GM12878 (cell line): Measurements from ENCODE around the gene CYBC1. TPM values are rescaled to one million over a fixed set of nuclear protein-coding genes. Genes with fewer than 3 reads are reported as not detected.

Experiments used
- ATAC-seq: fragments of 200-7000 bp; cut with Tn5 transposase; 3 replicates; pipeline ENCODE4 v1.9.1; 2020; ENCODE audit warnings: mild to moderate bottlenecking, moderate library complexity
- BruUV-seq: library from RNA; stranded (reverse); fragments of 400-500 nt; replicated peaks from 2 replicates; lab custom pipeline; 2021; lab: Mats Ljungman, UMichigan
- CTCF ChIA-PET: fragments of 300-600 bp; sonication (Branson Sonifier 250); formaldehyde crosslinking; extraction: SDS; loops from one replicate; lab custom pipeline; 2021; ENCODE audit warnings: inconsistent platforms; lab: Yijun Ruan, JAX
- POLR2A ChIA-PET: fragments of 350-600 bp; formaldehyde crosslinking; extraction: SDS; loops from one replicate; lab custom pipeline; 2021; ENCODE audit warnings: inconsistent platforms; lab: Charles Lee
- RAD21 ChIA-PET: fragments of 300-600 bp; sonication (Branson Sonifier 250); formaldehyde crosslinking; loops from one replicate; lab custom pipeline; 2023; ENCODE audit warnings: antibody characterized with exemption; ENCODE audit not compliant: unreplicated experiment; lab: Charles Lee
- SMC1A ChIA-PET: fragments of 300-600 bp; sonication (Branson Sonifier 250); formaldehyde crosslinking; loops from one replicate; lab custom pipeline; 2023; ENCODE audit not compliant: unreplicated experiment, uncharacterized antibody; lab: Charles Lee
- DNase-seq: peaks from one replicate; pipeline ENCODE4 v3.0.0-alpha.2; 2011; ENCODE audit warnings: low read depth, low spot score
- FAIRE-seq: peaks from 3 replicates; lab custom pipeline; 2011; peaks lifted over from hg19 to GRCh38; lab: Jason Lieb, UNC
- H2AFZ ChIP-seq: 2 replicates; pipeline ENCODE4 v1.6.0; 2011; ENCODE audit warnings: low read depth, low read length, control low read depth; ENCODE audit not compliant: control insufficient read depth
- H3K27ac ChIP-seq: 2 replicates; pipeline ENCODE4 v1.5.1; 2011; ENCODE audit warnings: control low read depth; ENCODE audit not compliant: control insufficient read depth, insufficient read depth
- H3K27me3 ChIP-seq, 2 experiments: replicated peaks in 1 of 2; 2 replicates each; pipeline versions ENCODE4 v1.6.0 to v1.6.1; 2011; ENCODE audit warnings: low read length in 1 of 2; ENCODE audit not compliant: control insufficient read depth in 2 of 2, insufficient read depth in 2 of 2
- H3K36me3 ChIP-seq, 2 experiments: 2 replicates each; pipeline ENCODE4 v1.5.1; 2011; ENCODE audit warnings: low read length in 1 of 2; ENCODE audit not compliant: control insufficient read depth in 2 of 2, insufficient read depth in 2 of 2
- H3K4me1 ChIP-seq: 2 replicates; pipeline ENCODE4 v1.6.1; 2011; ENCODE audit warnings: mild to moderate bottlenecking, low read length, moderate library complexity, mixed read lengths; ENCODE audit not compliant: control insufficient read depth, insufficient read depth
- H3K4me2 ChIP-seq: 2 replicates; pipeline ENCODE4 v1.6.0; 2011; ENCODE audit warnings: control low read depth; ENCODE audit not compliant: control insufficient read depth, insufficient read depth
- H3K4me3 ChIP-seq: fragments of 200-600 bp; sonication (generic); 2 replicates; pipeline ENCODE4 v1.5.1; 2016
- H3K79me2 ChIP-seq: 2 replicates; pipeline ENCODE4 v1.6.0; 2011; ENCODE audit warnings: low read length; ENCODE audit not compliant: control insufficient read depth, insufficient read depth
- H3K9ac ChIP-seq: 2 replicates; pipeline ENCODE4 v1.8.0; 2011; ENCODE audit warnings: low read length, control low read depth, mixed read lengths; ENCODE audit not compliant: control insufficient read depth, insufficient read depth
- H3K9me3 ChIP-seq: replicated peaks from 3 replicates; pipeline ENCODE4 v1.5.1; 2011; ENCODE audit warnings: mild to moderate bottlenecking, low read length; ENCODE audit not compliant: control insufficient read depth, insufficient read depth
- H4K20me1 ChIP-seq: 2 replicates; pipeline ENCODE4 v1.6.0; 2011; ENCODE audit not compliant: control insufficient read depth, insufficient read depth
- CHD2 ChIP-seq: IDR thresholded peaks from 2 replicates; pipeline ENCODE4 v1.6.1; 2011; ENCODE audit warnings: low read depth, low read length, improper control_type of control experiment, borderline replicate concordance
- CHD4 ChIP-seq: fragments of 200-600 bp; sonication (generic); IDR thresholded peaks from 2 replicates; pipeline ENCODE4 v1.6.1; 2016; ENCODE audit warnings: mild to moderate bottlenecking
- CUX1 ChIP-seq: IDR thresholded peaks from 2 replicates; pipeline ENCODE4 v1.6.1; 2012; ENCODE audit warnings: improper control_type of control experiment, low read depth, low read length; ENCODE audit not compliant: insufficient replicate concordance
- EGR1 ChIP-seq, 2 experiments: IDR thresholded peaks; 1 replicate in 1 of 2; 2 replicates in 1 of 2; pipeline ENCODE4 v1.6.1; 2011 to 2012; ENCODE audit warnings: low read depth in 2 of 2, low read length in 2 of 2, borderline replicate concordance in 1 of 2, mild to moderate bottlenecking in 1 of 2, moderate library complexity in 1 of 2
- HDAC2 ChIP-seq: fragments of 200-600 bp; sonication (generic); IDR thresholded peaks from 2 replicates; pipeline ENCODE4 v1.6.1; 2017
- IRF4 ChIP-seq: IDR thresholded peaks from 2 replicates; pipeline ENCODE4 v1.6.1; 2011; ENCODE audit warnings: low read depth, low read length
- JUNB ChIP-seq: IDR thresholded peaks from 2 replicates; pipeline ENCODE4 v1.6.1; 2016; ENCODE audit warnings: antibody characterized with exemption, mild to moderate bottlenecking
- NRF1 ChIP-seq: conservative IDR thresholded peaks from 2 replicates; pipeline ENCODE4 v1.6.1; 2011; ENCODE audit warnings: mild to moderate bottlenecking, low read depth, low read length, improper control_type of control experiment
- YBX1 ChIP-seq: fragments of 450-650 bp; IDR thresholded peaks from 2 replicates; pipeline ENCODE4 v1.6.1; 2016; ENCODE audit warnings: antibody characterized with exemption
- WGBS: methylation state at CpG from one replicate; pipeline ENCODE4 v1.1.6; 2016; ENCODE audit warnings: low lambda C conversion rate; ENCODE audit not compliant: insufficient replicate concordance, insufficient coverage; ENCODE audit errors: missing lambda C conversion rate; 5-methylcytosine and 5-hydroxymethylcytosine counted together
- in situ Hi-C: fragments of 300-500 bp; cut with MboI; formaldehyde crosslinking; loops from 9 replicates; pipeline ENCODE4 v1.14.3; 2018; ENCODE audit warnings: mixed read lengths
- intact Hi-C: fragments of 100-400 bp; cut with micrococcal nuclease; formaldehyde crosslinking; loops from one replicate; pipeline ENCODE4 v1.14.2; 2022; ENCODE audit not compliant: unreplicated experiment
- polyA plus RNA-seq, 11 experiments: library from polyadenylated mRNA; depleted of rRNA in 4 of 11; unstranded in 6 of 11; stranded (reverse) in 5 of 11; fragments of >200 nt; fragmentation: Nextera tagmentation in 4 of 11; fragmentation: Illumina TruSeq in 1 of 11; extraction: Ambion mirVana in 4 of 11; extraction: Trizol in 1 of 11; gene quantifications; 1 replicate in 1 of 11; 2 replicates in 10 of 11; pipeline versions ENCODE4 v1.2.1 to v1.2.3, GENCODE V29; 2011 to 2016; ENCODE audit warnings: inconsistent platforms in 2 of 11, missing spikeins in 2 of 11, low read depth in 1 of 11
- total RNA-seq, 4 experiments: library from RNA; depleted of rRNA in 3 of 4; stranded (reverse); fragments of >200 nt in 3 of 4; fragmentation: Illumina TruSeq in 1 of 4; extraction: Trizol in 1 of 4; gene quantifications; 2 replicates each; pipeline versions ENCODE4 v1.2.1 to v1.2.3, GENCODE V29; 2013 to 2021
- TF ChIP-seq, protein P1 (sequence below): fragments of 450-650 bp; conservative IDR thresholded peaks from 2 replicates; pipeline ENCODE4 v1.6.1; 2017; ENCODE audit warnings: mild to moderate bottlenecking, moderate library complexity

The CYBC1 gene
- total and polyA plus RNA-seq, 10 of the 15 experiments (the other 5 are each of a cell fraction or from before 2014, with no cell fraction given) = 4.2 to 162 (median 133) TPM

- no peaks in the 10 kb centered on the region for H3K9me3 ChIP-seq
- TF ChIP-seq CUX1 = no peak
- TF ChIP-seq EGR1 (IDR thresholded peaks at IDR 0.05; ENCODE audit: borderline replicate concordance in 1 of 2, low read depth in 2 of 2, low read length in 2 of 2) = no peak
- no peak for TF ChIP-seq IRF4
- no peak for TF ChIP-seq YBX1
- TF ChIP-seq CHD2 = no peak
- no peak for TF ChIP-seq HDAC2
- no peak for TF ChIP-seq CHD4
- no peak for TF ChIP-seq JUNB
- TF ChIP-seq, protein P1, sequence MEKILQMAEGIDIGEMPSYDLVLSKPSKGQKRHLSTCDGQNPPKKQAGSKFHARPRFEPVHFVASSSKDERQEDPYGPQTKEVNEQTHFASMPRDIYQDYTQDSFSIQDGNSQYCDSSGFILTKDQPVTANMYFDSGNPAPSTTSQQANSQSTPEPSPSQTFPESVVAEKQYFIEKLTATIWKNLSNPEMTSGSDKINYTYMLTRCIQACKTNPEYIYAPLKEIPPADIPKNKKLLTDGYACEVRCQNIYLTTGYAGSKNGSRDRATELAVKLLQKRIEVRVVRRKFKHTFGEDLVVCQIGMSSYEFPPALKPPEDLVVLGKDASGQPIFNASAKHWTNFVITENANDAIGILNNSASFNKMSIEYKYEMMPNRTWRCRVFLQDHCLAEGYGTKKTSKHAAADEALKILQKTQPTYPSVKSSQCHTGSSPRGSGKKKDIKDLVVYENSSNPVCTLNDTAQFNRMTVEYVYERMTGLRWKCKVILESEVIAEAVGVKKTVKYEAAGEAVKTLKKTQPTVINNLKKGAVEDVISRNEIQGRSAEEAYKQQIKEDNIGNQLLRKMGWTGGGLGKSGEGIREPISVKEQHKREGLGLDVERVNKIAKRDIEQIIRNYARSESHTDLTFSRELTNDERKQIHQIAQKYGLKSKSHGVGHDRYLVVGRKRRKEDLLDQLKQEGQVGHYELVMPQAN = no peak
- no peak for TF ChIP-seq NRF1
- TF ChIP-seq, all 136 proteins: peak for 0
- Histone ChIP-seq H2AFZ (no peak overlapping the region), H3K36me3 (peaks cover 24 to 39% of the 10 kb centered on the region in 2 experiments), H3K27ac (no peak overlapping the region), H3K4me3 (no peak overlapping the region), H3K79me2 (no peaks in the 10 kb centered on the region), H3K27me3 (no peaks in the 10 kb centered on the region), H3K4me1 (no peaks in the 10 kb centered on the region), H4K20me1 (no peaks in the 10 kb centered on the region), H3K4me2 (no peak overlapping the region), H3K9ac (no peak overlapping the region)
- in situ Hi-C loops = no loop called here
- ChIA-PET SMC1A (no interaction called here), POLR2A (no interaction called here), RAD21 (no interaction called here), CTCF (no interaction called here)
- 100% methylated on average over 6 of the region's 6 CpGs for WGBS
- intact Hi-C loops = no loop called here
- ATAC-seq (no peak), FAIRE-seq (no peak), DNase-seq (no peak)
- no TSS peak for BruUV-seq
These were observed 32.7 kb upstream of the CYBC1 start for GRCh38 chr17:82483204-82483660.
